NOMO-1 treated with dmso at 0.1 percent for 144 hours (cell line): ENCODE results near the gene ATG2A.

Experiments
- DNase-seq: peaks from one replicate; lab custom pipeline; 2025; ENCODE audit not compliant: unreplicated experiment; lab: John Stamatoyannopoulos, UW

ATG2A gene

DNA sequence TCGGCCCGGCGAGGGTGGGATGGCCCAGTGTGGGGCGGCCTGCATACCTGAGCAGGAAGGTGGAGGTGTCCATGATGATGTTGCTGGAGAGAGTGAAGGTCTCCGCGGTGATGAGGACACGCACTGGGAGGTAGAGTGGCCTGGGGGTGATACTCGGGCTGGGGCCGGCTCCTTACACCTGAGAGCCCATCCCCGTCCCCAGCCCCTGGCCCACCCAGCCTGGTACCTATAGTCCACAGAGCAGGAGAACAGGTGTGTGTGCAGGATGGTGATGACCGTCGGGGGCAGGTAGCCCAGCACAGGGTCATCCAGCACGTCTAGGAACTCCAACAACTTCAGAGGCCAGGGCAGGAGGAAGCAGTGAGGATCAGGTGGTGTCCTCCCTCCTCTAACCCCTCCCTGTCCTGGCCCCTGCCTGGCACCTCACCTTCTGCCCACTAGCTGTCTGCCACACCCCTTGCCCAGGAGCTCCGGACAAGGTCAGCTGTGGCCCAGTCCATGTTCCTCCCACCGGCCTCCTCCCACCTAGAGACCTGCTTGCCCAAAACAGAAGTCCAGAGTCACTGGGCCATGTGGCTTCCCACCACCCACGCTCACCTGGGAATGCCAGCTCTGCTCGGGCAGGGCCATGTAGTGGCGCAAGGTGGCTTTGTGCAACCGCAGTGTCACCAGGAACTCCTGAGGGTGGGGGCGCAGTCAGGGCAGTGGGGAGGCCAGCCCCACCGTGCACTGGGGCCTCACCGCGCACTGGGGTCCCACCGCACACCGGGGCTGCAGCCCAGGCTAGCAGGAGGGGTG is 11.3 kb downstream of the ATG2A start:
- no peak for DNase-seq

DNA sequence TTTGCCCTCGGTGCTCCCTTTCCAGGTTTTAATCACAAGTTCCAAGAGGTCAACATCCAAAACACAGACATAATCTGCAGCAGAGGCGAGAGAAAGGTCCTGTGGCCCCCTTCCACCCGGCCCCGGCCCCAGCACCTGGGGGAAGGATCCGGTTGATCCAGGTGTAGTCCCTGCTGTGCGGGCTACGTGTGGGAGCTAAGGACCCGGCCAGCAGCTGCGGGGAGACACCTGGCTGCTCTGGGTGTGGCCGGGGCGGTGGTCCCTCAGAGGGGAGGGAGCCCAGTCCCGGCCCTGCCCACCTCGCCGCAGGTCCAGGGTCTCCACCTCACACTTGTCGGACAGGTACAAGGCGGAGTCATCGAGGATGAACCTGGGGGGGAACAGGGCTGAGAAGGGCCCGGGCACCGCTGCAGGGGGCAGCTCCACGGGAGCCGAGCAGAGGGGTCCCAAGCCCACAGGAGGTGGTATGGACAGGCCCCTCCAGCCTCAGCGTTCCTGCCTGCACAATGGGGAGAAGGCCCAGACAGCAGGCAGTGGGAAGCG is 13.6 kb downstream of the ATG2A start:
- no peak for DNase-seq

DNA sequence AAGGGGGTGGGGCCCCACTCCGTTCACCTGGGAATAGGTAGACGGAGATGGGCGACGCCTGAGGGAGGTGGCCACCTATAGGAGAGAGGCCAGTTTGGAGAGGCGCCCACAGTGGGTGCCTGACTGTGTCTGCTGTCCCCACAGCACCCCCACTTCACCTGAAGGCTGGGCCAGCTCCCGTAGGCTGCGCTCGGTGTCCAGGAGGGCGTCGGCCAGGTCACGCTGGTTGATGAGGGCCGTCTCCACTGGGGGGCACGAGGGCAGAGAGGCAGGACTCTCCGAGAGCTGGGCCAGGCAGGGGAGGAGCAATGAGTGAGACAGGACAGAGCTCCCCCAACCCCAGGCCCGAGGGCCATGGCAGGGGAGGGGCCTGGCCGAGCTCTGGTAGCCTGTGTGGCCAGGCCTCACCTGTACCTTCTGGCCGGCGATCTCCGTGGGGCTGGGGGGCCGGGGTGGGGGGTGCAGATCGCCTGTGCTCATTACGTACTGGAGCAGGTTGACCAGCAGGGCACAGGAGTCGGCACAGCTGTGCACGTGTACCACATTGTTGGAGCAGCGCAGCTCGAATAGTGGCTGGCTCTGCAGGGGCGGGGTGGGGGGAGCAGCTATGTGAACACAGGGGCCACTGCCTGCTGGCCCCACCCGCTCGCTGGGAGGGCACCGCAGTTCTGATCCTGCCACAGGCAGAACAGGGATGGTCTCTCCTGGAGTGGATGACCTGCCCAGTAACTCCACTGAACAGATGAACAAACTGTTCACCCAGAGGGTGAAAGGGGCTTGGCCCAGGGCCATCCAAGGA is 14.7 kb downstream of the ATG2A start:
- no peak for DNase-seq

DNA sequence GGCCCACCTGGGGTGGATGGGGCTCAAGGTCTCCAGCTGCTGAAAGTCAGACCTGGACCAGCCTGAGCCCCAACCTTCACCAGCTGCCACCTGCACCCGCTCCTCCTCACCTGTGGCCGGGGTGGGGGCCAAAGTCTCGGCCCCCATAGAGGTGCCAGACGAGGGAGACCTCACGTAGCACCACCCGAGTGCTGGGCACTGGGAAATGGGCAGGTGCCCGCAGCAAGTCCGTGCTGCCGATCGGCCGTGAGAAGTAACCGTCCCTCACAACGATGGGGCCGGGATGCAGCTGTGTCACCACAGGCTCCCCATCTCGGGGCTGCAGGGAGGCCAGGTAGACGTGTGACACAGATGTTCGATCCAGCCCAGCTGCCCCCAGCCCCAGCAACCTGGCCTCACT is 16.2 kb downstream of the ATG2A start:
- DNase-seq: no peak

DNA sequence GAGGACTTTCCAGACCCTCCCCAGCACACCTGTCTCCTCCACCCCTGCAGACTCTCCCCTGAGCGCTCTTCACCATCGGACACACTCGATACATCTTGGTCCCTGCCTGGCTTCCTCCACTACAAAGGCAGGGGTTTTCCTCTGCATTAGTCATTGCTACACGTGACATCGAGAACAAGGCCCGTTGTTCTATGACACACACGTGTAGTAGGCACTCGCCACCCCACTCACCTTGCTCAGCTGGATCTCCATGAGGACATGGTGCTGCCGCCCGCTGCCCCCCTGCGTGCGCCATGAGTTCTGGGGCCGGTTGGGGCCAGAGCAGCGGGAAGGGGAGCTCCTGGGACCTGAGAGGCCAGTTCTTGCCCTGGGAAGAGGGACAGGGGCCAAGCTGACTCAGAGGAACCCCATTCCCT is 16.7 kb downstream of the ATG2A start:
- DNase-seq: no peak

DNA sequence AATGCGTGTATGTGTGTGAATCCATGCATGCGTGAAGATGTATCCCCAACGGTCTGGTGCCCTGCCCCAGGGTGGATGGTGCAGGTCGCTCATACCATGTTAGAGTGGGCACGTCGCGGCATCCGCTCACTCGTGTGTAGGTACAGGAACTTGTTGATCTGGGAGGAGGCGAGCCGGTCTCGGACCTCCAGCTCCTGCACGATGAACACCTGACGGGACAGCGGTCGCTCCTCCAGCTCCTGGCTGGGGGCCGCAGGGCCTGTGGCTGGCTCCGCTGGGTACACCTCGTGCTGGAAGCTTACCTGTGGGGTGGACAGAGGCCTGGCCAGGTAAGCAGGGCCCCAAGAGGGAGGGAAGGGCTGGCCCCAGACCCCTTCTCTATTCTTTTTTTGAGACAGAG is 18.5 kb downstream of the ATG2A start:
- no peak for DNase-seq

DNA sequence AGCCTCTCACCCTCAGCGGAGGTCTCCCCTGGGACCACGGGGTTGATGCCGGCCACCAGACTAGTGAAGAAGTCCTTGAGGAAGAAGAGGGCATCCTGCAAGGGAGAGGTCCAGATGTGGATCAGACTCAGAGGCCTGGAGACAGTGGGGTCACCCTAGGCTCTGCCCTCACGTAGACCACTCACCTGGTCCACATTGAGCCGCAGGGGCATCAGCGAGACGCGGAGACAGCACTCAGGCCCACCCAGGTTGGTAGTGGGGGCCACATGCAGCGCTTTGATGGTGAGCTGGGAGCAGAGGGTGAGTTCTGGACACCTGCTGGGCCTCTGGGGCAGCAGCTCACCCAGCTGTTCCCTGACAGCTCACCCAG is 18.9 kb downstream of the ATG2A start:
- no peak for DNase-seq

DNA sequence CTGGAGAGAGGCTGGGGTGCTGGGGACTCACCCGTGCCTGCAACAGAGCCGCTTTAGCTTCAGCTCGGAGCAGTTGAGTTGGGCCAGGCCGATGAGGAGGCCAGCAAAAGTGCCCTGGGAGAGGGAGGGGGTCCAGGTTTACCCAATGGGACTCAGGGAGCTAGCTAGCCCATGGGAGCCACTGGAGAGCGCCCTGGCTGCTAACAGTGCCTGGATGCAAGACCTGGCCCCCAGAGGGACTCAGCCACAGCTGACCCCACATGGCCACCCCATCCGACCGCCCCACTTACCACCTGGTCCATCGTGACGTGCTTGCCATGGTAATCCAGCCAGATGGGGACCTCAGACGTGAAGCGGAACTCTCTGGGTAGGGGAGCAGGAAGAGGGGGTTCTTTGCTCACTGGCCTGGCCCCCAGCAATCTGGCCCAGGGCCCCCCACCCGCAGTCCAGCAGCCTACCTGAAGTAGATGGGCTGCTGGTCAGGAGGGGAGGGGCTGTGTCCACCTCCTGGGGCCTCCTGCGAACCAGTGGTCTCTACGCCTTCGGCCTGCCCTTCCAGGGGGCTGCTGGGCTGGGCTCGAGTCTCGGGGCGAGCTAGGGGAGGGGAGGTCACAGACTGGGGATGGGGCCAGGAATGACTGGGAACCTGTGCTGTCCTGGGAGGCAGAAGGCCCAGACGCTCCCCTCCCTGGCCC is 19.5 kb downstream of the ATG2A start:
- DNase-seq: no peak

DNA sequence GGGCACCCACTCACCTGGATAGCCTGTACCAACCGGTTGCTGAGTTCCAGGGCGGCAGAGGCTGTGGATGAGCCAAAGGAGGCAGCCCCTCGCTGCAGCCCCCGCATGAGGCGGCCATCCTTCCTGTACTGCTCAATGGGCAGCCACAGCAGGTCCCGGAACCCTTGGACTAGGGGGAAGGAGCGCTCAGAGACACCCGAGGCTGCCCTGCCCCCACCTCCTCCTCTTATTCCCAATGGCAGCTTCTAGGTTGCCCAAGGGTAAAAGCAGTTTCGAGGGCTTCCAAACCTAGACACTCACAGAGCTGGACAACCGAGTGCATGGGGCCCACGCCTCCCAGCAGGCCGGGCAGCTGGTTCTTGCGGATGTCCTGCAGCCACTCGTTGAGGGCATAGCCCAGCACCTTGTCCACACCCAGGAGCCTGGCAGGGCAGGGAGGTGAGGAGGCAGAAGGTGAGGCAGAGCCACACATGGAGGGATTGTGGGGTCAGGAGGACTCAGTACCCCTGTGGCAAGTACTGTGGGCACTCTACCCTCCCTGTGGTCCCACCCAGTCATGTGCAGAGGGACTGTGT is 20.5 kb downstream of the ATG2A start:
- DNase-seq: no peak

DNA sequence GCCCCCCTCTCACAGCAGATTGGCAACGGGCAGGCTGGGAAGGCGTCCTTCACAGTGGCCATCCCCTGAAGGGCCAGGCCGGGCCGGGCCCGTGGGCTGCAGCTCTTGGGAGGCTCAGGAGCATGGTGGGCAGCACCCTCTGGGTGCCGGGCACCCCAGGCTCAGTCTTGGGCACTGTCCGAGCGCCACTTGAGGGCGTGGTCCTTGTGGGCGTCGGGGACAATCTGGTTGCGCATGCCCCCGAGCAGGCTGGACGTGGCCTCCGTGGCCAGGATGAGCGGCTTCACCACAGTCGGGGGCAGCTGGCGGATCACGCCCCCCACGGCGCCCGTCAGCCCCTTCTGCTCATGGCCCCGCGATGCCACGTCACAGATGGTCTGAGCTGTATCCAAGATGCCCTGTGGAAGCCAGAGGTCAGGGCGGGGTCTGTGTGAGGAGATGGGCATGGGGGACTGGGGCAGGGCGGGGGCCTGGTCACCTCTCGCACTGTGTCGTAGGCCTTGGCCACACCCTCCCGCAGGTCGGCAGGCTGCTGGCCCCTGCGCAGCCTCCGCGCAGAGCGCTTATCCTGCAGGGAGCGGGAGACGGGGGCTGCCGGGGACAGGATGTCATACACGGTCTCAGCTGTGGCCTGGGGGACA is 22.1 kb downstream of the ATG2A start:
- DNase-seq: no peak

DNA sequence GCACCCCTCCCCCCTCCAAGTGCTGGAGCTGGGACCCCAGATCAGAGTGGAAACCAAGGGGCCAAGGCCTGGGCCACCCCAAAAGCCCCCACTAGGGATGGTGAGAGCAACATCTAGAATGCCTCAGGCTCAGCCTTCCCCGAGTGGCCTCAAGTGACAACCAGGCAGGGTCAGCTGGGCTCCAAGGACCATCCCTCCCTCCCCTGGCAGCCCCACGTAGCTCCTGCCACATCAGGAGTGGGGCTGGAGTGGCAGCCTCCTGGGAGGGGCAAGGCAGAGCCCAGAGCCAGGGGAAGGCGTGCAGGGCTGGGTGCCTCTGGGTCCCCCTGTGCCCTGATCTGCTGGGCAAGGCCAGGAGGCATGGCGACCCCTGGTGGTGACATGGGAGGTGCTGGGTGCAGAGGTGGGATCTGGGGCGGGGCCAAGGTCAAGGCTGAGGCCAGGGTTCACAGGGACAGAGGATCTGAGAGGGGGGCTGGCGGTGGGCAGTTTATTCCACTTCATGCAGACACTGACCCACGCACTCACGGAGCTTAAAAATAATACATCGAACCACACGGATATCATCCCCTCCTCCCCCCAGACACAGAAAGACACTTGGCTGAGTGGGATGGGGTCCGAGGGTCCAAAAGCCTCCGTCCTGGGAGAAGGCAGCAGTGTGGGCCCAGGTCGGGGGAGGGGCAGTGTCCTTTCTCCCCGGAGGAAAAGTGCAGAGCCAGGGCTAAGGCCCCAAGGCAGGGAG is 22.8 kb downstream of the ATG2A start:
- DNase-seq: peak; percentile 82

DNA sequence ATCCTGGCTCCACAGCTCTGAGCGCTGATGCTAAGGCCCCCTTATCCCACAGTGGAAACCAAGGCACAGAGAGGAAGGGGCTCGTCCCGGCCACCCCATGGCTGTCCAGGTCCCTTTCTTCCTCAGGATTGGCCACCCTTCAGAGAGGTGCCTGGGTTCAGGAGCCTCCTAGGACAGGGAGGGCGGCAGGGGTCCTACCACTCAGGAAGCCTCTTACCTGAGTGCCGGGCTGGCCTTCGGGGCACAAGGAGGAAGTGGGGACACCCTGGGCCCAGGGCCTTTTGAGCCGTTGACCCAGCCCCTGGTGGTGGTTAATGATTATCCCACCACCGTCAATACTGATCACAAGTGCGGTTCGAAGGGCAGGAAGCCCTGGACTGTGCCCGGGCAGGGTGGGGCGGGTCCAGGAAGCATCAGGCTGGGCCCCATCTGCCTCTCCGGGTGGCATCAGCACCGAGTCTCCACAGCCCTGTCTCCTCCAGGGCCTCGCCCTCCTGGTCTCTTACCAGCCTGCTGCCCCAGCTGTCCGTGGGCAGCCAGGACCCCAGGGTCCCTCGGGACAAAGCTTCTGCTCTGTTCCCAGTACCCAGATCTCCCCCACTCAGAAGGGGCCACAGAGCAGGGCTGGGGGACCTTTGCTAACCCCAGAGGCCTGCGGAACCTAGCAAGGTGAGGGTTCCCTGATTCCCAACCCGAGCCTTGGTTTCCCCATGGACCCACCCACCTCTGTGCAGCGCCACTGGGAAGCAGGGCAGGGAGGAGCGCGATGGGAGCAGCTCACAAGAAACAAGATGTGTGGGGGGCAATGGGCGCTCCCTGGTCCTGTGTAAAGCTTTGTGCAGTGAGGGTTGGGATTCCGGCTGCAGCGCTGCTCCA is 23.6 kb downstream of the ATG2A start:
- DNase-seq: no peak

DNA sequence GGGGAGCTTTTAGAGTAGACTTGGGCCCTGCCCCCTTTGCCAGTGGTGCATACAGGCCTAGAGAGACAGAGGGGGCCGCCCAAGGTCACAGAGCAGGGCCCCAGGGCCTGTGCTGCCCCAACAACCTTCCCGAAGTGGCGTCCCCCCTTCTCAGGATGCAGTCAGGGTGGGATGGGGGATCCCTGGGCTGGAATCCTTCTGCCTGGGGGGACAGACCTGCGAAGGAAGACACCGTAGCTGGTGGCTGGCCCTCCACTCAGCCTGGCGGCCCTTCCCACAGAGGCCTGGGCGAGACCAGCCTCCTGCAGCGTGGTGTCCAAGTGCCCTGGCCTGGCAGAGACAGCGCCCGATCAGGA is 24.2 kb downstream of the ATG2A start:
- DNase-seq: no peak

DNA sequence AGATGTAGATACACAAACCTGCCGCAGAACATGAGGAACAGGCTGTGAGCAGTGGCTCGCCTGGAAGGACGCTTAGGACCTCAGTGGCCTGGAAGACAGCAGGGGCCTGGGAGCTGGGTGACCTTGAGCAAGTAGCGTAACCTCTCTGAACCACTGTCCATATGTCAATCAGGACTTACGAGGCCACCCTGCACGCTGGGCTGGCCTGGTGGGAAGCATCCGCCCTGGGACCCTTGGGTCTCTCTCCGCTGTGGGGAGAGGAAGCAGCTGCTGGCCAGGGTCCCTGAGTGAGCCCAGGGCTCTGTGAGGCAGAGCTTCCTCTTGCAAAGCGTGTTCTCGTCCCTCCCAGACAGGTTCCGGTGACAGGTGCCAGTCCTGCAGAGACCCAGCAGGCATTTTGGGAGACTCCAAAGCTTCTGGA is 24.6 kb downstream of the ATG2A start:
- no peak for DNase-seq

DNA sequence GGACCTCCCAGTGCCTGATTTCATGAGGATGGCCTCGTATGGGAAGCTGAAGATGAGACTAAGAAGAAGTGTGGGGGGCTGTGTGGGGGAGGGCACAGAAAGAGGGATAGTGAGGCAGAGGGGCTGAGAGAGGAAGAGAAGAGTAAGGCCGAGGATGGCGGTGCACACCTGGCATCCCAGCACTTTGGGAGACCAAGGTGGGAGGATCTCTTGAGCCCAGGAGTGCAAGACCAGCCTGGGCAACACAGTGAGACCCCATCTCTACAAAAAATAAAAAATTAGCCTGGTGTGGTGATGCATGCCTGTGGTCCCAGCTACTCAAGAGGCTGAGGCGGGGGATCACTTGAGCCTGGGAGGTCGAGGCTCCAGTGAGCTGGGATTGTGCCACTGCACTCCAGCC is 25.1 kb downstream of the ATG2A start:
- DNase-seq: no peak

DNA sequence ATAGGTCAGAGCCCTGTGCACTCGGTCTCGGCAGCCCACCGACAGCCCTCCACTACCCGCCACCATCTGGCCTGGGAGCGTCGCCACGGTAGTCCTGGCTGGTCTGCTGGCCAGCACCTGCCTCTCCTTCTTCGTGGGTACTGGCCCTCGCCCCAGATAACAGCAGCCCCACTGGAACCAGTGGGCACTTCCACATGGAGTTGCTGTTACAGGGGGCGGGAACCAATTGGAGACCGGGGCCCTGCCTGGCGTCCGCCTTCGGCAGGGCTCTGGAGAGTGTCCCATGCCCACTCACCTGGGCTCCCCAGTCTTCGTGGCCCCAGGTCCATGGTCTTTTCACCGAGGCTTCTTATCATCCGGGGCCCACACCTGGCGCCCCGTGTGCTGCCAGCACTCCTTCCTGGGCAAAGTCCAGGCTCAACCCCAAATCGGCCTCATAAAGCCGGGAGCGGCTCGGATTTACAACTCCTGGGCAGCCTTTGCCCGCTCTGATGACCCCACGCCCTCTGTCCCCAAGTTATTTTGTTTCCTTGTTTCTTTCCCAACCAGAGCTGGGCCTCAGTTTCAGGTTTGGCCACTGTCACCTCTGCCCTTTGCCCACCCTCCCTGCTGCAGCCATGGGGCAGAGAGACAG is 25.7 kb downstream of the ATG2A start:
- DNase-seq: no peak

DNA sequence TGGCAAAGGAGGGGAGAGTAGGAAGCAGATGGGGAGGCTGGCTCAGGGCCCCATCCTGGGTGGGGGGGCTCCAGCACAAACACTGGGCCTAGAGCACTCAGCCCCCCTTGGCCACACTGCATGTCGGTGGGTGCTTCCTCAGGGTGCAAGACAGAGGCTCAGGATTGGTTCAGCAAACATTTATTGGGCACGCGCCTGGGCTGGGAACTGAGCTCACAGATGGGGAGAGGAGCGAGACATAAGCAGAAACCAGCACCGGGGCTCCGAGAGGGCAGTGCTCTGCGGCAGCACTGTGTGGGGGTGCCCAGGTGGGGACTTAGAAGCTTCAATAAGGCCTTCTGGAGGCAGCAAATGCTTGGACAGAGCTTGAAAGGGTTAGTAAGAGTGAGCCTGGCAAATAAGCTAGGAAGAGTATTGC is 26.5 kb downstream of the ATG2A start:
- DNase-seq: no peak

DNA sequence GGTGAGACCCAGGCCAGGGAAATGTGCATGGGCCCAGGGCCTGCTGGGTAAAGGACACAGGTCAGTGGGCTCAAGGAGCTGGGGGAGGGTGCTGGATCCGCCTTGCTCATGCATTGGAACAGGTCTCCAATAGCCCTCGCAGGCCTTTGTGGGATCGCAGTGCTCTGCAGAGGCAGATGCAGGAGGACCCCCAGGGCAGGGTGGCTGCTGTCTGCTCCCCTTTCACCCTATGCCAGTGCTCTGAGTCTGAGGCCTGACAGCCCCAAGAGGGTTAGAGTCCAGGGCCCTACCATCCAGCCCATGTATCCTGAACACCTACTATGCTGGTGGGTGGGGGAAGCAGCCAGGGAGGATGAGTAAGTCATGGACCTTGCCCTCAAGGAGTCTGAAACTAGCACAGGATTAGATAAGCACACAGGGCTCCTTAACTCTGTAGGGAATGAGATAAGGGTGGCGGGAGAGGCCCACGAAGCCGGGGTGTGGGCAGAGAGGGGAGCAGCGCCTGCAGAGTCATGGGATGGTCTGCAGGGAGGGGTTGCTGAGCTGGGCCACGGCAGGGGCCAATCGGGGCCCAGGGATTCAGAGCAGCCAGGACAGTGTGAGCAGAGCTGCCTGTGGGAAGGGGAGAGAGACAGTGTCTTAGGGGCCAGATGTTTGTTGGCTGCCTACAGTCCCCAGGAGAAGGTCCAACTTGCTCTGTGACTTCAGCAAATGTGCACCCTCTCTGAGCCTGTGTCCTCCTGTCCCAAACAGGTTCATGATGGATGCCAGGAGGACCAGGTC is 28.1 kb downstream of the ATG2A start:
- no peak for DNase-seq
